Hindlimb muscle (tissue), 1 donor: Measurements from ENCODE around the gene TTC24. TPM values are rescaled to one million over a fixed set of nuclear protein-coding genes. Genes with fewer than 3 reads are reported as not detected.

ENCODE experiments used
- DNase-seq: peaks from one replicate; pipeline ENCODE4 v3.0.0-alpha.2; 2013
- polyA plus RNA-seq: library from polyadenylated mRNA; unstranded; fragments of 120-200 nt; gene quantifications from one replicate; pipeline ENCODE4 v1.2.1, GENCODE V29; 2013; ENCODE audit not compliant: insufficient read length

Gene TTC24
- polyA plus RNA-seq, 1 donor = 0.80 TPM

GRCh38 chr1:156554971-156555370 is 24.6 kb upstream of the TTC24 start:
- no peak for DNase-seq

- no peak for DNase-seq
Measured at GRCh38 chr1:156555715-156556114, 23.8 kb upstream of the TTC24 start.

- DNase-seq = no peak
Measured at GRCh38 chr1:156556354-156556753, 23.2 kb upstream of the TTC24 start.

- DNase-seq = no peak
Measured at GRCh38 chr1:156559086-156559796, 20.3 kb upstream of the TTC24 start.

- DNase-seq = no peak
Measured at GRCh38 chr1:156559797-156560385, 19.6 kb upstream of the TTC24 start.

- DNase-seq = no peak
Measured at GRCh38 chr1:156560585-156561163, 18.8 kb upstream of the TTC24 start.

GRCh38 chr1:156565519-156565918 is 14.0 kb upstream of the TTC24 start:
- DNase-seq = no peak

- DNase-seq = no peak
Measured at GRCh38 chr1:156566436-156566835, 13.1 kb upstream of the TTC24 start.

- DNase-seq = no peak
Measured at GRCh38 chr1:156571261-156571852, 8.2 kb upstream of the TTC24 start.

GRCh38 chr1:156571919-156572662 is 7.4 kb upstream of the TTC24 start, which contains the start of gene IQGAP3:
TSS of gene IQGAP3 (minus strand) at chr1:156572565. CDS start at chr1:156572529, 36 bp downstream.
- DNase-seq = peak; percentile 77

GRCh38 chr1:156572663-156573018 is 6.9 kb upstream of the TTC24 start:
- no peak for DNase-seq

- DNase-seq = no peak
Measured at GRCh38 chr1:156574039-156574633, 5.4 kb upstream of the TTC24 start.

- no peak for DNase-seq
Measured at GRCh38 chr1:156577550-156577949, 2.0 kb upstream of the TTC24 start.

- no peak for DNase-seq
Measured at GRCh38 chr1:156578055-156578454, 1.5 kb upstream of the TTC24 start.

GRCh38 chr1:156581661-156582387 is 2.3 kb downstream of the TTC24 start:
- DNase-seq = no peak

GRCh38 chr1:156582388-156583017 is 3.0 kb downstream of the TTC24 start:
- DNase-seq = no peak

- peak; percentile 68 for DNase-seq
Measured at GRCh38 chr1:156583821-156584622, 4.5 kb downstream of the TTC24 start.

- no peak for DNase-seq
Measured at GRCh38 chr1:156584813-156585212, 5.3 kb downstream of the TTC24 start.

GRCh38 chr1:156586323-156586722 is 6.8 kb downstream of the TTC24 start:
- no peak for DNase-seq

GRCh38 chr1:156586892-156587477 is 7.5 kb downstream of the TTC24 start:
- DNase-seq = no peak
